Body of pancreas (tissue), 4 donors: ENCODE data around the gene SCCPDH.

Experiments
- POLR2A ChIP-seq, 3 donors: fragments of 450-650 bp; IDR thresholded peaks; one replicate each; pipeline ENCODE4 v1.6.1; 2016; ENCODE audit warnings: antibody characterized with exemption in 3 of 3, mild to moderate bottlenecking in 2 of 3
- TF ChIP-seq, protein P1 (sequence below), 7 experiments: fragments of 450-650 bp in 4 of 7; fragments of 200-600 bp in 3 of 7; sonication (generic) in 3 of 7; IDR thresholded peaks; one replicate each; pipeline ENCODE4 v1.5.1; 2016 to 2019; ENCODE audit warnings: antibody characterized with exemption in 7 of 7

DNA sequence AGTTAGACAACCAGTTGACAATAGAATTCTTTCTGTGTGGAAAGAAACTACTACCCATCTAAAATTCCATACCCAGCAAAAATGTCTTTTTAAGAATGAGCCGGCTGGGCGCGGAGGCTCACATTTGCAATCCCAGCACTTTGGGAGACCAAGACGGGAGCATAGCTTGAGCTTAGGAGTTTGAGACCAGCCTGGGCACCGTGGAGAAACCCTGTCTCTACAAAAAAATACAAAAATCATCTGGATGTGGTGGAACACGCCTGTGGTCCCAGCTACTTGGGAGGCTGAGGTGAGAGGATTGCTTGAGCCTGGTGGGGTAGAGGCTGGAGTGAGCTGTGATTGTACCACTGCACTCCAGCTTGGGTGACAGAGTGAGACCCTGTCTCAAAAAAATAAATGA lies 79.2 kb downstream of the SCCPDH start:
- TF ChIP-seq, protein P1, sequence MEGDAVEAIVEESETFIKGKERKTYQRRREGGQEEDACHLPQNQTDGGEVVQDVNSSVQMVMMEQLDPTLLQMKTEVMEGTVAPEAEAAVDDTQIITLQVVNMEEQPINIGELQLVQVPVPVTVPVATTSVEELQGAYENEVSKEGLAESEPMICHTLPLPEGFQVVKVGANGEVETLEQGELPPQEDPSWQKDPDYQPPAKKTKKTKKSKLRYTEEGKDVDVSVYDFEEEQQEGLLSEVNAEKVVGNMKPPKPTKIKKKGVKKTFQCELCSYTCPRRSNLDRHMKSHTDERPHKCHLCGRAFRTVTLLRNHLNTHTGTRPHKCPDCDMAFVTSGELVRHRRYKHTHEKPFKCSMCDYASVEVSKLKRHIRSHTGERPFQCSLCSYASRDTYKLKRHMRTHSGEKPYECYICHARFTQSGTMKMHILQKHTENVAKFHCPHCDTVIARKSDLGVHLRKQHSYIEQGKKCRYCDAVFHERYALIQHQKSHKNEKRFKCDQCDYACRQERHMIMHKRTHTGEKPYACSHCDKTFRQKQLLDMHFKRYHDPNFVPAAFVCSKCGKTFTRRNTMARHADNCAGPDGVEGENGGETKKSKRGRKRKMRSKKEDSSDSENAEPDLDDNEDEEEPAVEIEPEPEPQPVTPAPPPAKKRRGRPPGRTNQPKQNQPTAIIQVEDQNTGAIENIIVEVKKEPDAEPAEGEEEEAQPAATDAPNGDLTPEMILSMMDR (IDR thresholded peaks at IDR 0.05), result no peak
- TF ChIP-seq POLR2A (IDR thresholded peaks at IDR 0.05), result no peak
